GM12878 (cell line): ENCODE data around the gene MTRF1. TPM values are rescaled to one million over a fixed set of nuclear protein-coding genes. Genes with fewer than 3 reads are reported as not detected.

Experiments used
- ATAC-seq: fragments of 200-7000 bp; cut with Tn5 transposase; 3 replicates; pipeline ENCODE4 v1.9.1; 2020; ENCODE audit warnings: mild to moderate bottlenecking, moderate library complexity
- BruUV-seq: library from RNA; stranded (reverse); fragments of 400-500 nt; replicated peaks from 2 replicates; lab custom pipeline; 2021; lab: Mats Ljungman, UMichigan
- CTCF ChIA-PET: fragments of 300-600 bp; sonication (Branson Sonifier 250); formaldehyde crosslinking; extraction: SDS; loops from one replicate; lab custom pipeline; 2021; ENCODE audit warnings: inconsistent platforms; lab: Yijun Ruan, JAX
- POLR2A ChIA-PET: fragments of 350-600 bp; formaldehyde crosslinking; extraction: SDS; loops from one replicate; lab custom pipeline; 2021; ENCODE audit warnings: inconsistent platforms; lab: Charles Lee
- RAD21 ChIA-PET: fragments of 300-600 bp; sonication (Branson Sonifier 250); formaldehyde crosslinking; loops from one replicate; lab custom pipeline; 2023; ENCODE audit warnings: antibody characterized with exemption; ENCODE audit not compliant: unreplicated experiment; lab: Charles Lee
- SMC1A ChIA-PET: fragments of 300-600 bp; sonication (Branson Sonifier 250); formaldehyde crosslinking; loops from one replicate; lab custom pipeline; 2023; ENCODE audit not compliant: unreplicated experiment, uncharacterized antibody; lab: Charles Lee
- DNase-seq: peaks from one replicate; pipeline ENCODE4 v3.0.0-alpha.2; 2011; ENCODE audit warnings: low read depth, low spot score
- FAIRE-seq: peaks from 3 replicates; lab custom pipeline; 2011; peaks lifted over from hg19 to GRCh38; lab: Jason Lieb, UNC
- H2AFZ ChIP-seq: 2 replicates; pipeline ENCODE4 v1.6.0; 2011; ENCODE audit warnings: low read depth, low read length, control low read depth; ENCODE audit not compliant: control insufficient read depth
- H3K27ac ChIP-seq: 2 replicates; pipeline ENCODE4 v1.5.1; 2011; ENCODE audit warnings: control low read depth; ENCODE audit not compliant: control insufficient read depth, insufficient read depth
- H3K27me3 ChIP-seq, 2 experiments: replicated peaks in 1 of 2; 2 replicates each; pipeline versions ENCODE4 v1.6.0 to v1.6.1; 2011; ENCODE audit warnings: low read length in 1 of 2; ENCODE audit not compliant: control insufficient read depth in 2 of 2, insufficient read depth in 2 of 2
- H3K36me3 ChIP-seq, 2 experiments: 2 replicates each; pipeline ENCODE4 v1.5.1; 2011; ENCODE audit warnings: low read length in 1 of 2; ENCODE audit not compliant: control insufficient read depth in 2 of 2, insufficient read depth in 2 of 2
- H3K4me1 ChIP-seq: 2 replicates; pipeline ENCODE4 v1.6.1; 2011; ENCODE audit warnings: mild to moderate bottlenecking, low read length, moderate library complexity, mixed read lengths; ENCODE audit not compliant: control insufficient read depth, insufficient read depth
- H3K4me2 ChIP-seq: 2 replicates; pipeline ENCODE4 v1.6.0; 2011; ENCODE audit warnings: control low read depth; ENCODE audit not compliant: control insufficient read depth, insufficient read depth
- H3K4me3 ChIP-seq: fragments of 200-600 bp; sonication (generic); 2 replicates; pipeline ENCODE4 v1.5.1; 2016
- H3K79me2 ChIP-seq: 2 replicates; pipeline ENCODE4 v1.6.0; 2011; ENCODE audit warnings: low read length; ENCODE audit not compliant: control insufficient read depth, insufficient read depth
- H3K9ac ChIP-seq: 2 replicates; pipeline ENCODE4 v1.8.0; 2011; ENCODE audit warnings: low read length, control low read depth, mixed read lengths; ENCODE audit not compliant: control insufficient read depth, insufficient read depth
- H3K9me3 ChIP-seq: replicated peaks from 3 replicates; pipeline ENCODE4 v1.5.1; 2011; ENCODE audit warnings: mild to moderate bottlenecking, low read length; ENCODE audit not compliant: control insufficient read depth, insufficient read depth
- H4K20me1 ChIP-seq: 2 replicates; pipeline ENCODE4 v1.6.0; 2011; ENCODE audit not compliant: control insufficient read depth, insufficient read depth
- BMI1 ChIP-seq: fragments of 450-650 bp; IDR thresholded peaks from 2 replicates; pipeline ENCODE4 v1.6.1; 2016; ENCODE audit warnings: mild to moderate bottlenecking, moderate library complexity, borderline replicate concordance
- CBFB ChIP-seq: IDR thresholded peaks from 2 replicates; pipeline ENCODE4 v1.6.1; 2016; ENCODE audit warnings: antibody characterized with exemption, low read depth
- CEBPB ChIP-seq, 2 experiments: fragments of 150-350 bp in 1 of 2; IDR thresholded peaks; 2 replicates each; pipeline ENCODE4 v1.6.1; 2012 to 2014; ENCODE audit warnings: low read depth in 2 of 2, low read length in 2 of 2, borderline replicate concordance in 1 of 2, inconsistent platforms in 1 of 2
- ETV6 ChIP-seq, 2 experiments: fragments of 450-650 bp in 1 of 2; IDR thresholded peaks in 1 of 2; conservative IDR thresholded peaks in 1 of 2; 2 replicates each; pipeline ENCODE4 v1.6.1; 2014; ENCODE audit warnings: antibody characterized with exemption in 1 of 2, borderline replicate concordance in 1 of 2, low read depth in 1 of 2, mild to moderate bottlenecking in 1 of 2, moderate library complexity in 1 of 2
- HDAC6 ChIP-seq: fragments of 200-600 bp; sonication (generic); IDR thresholded peaks from one replicate; pipeline ENCODE4 v1.8.0; 2017; ENCODE audit warnings: antibody characterized with exemption; ENCODE audit not compliant: unreplicated experiment
- IRF4 ChIP-seq: IDR thresholded peaks from 2 replicates; pipeline ENCODE4 v1.6.1; 2011; ENCODE audit warnings: low read depth, low read length
- KDM1A ChIP-seq: fragments of 200-600 bp; sonication (generic); IDR thresholded peaks from 2 replicates; pipeline ENCODE4 v1.6.1; 2016; ENCODE audit warnings: borderline replicate concordance
- NRF1 ChIP-seq: conservative IDR thresholded peaks from 2 replicates; pipeline ENCODE4 v1.6.1; 2011; ENCODE audit warnings: mild to moderate bottlenecking, low read depth, low read length, improper control_type of control experiment
- PML ChIP-seq: IDR thresholded peaks from 2 replicates; pipeline ENCODE4 v1.6.1; 2012; ENCODE audit warnings: low read length, inconsistent platforms
- RAD51 ChIP-seq: fragments of 450-650 bp; IDR thresholded peaks from 2 replicates; pipeline ENCODE4 v1.6.1; 2016; ENCODE audit warnings: moderate library complexity, mild to moderate bottlenecking, inconsistent platforms
- RBBP5 ChIP-seq: fragments of 200-600 bp; sonication (generic); conservative IDR thresholded peaks from 2 replicates; pipeline ENCODE4 v1.6.1; 2016
- SREBF2 ChIP-seq: IDR thresholded peaks from 2 replicates; pipeline ENCODE4 v1.6.1; 2012; ENCODE audit warnings: mild to moderate bottlenecking, low read length
- SRF ChIP-seq, 2 experiments: IDR thresholded peaks; 2 replicates each; pipeline ENCODE4 v1.6.1; 2011; ENCODE audit warnings: low read depth in 2 of 2, low read length in 2 of 2, mild to moderate bottlenecking in 1 of 2, moderate library complexity in 1 of 2
- STAT3 ChIP-seq: IDR thresholded peaks from 2 replicates; pipeline ENCODE4 v1.6.1; 2011; ENCODE audit warnings: low read depth, low read length, improper control_type of control experiment
- ZBED1 ChIP-seq: IDR thresholded peaks from 2 replicates; pipeline ENCODE4 v1.6.1; 2016; ENCODE audit warnings: borderline replicate concordance
- ZNF274 ChIP-seq: IDR thresholded peaks from one replicate; pipeline ENCODE4 v1.8.0; 2011; ENCODE audit not compliant: insufficient read length, insufficient read depth
- in situ Hi-C: fragments of 300-500 bp; cut with MboI; formaldehyde crosslinking; loops from 9 replicates; pipeline ENCODE4 v1.14.3; 2018; ENCODE audit warnings: mixed read lengths
- intact Hi-C: fragments of 100-400 bp; cut with micrococcal nuclease; formaldehyde crosslinking; loops from one replicate; pipeline ENCODE4 v1.14.2; 2022; ENCODE audit not compliant: unreplicated experiment
- polyA plus RNA-seq, 11 experiments: library from polyadenylated mRNA; depleted of rRNA in 4 of 11; unstranded in 6 of 11; stranded (reverse) in 5 of 11; fragments of >200 nt; fragmentation: Nextera tagmentation in 4 of 11; fragmentation: Illumina TruSeq in 1 of 11; extraction: Ambion mirVana in 4 of 11; extraction: Trizol in 1 of 11; gene quantifications; 1 replicate in 1 of 11; 2 replicates in 10 of 11; pipeline versions ENCODE4 v1.2.1 to v1.2.3, GENCODE V29; 2011 to 2016; ENCODE audit warnings: inconsistent platforms in 2 of 11, missing spikeins in 2 of 11, low read depth in 1 of 11
- total RNA-seq, 4 experiments: library from RNA; depleted of rRNA in 3 of 4; stranded (reverse); fragments of >200 nt in 3 of 4; fragmentation: Illumina TruSeq in 1 of 4; extraction: Trizol in 1 of 4; gene quantifications; 2 replicates each; pipeline versions ENCODE4 v1.2.1 to v1.2.3, GENCODE V29; 2013 to 2021
- TF ChIP-seq, protein P1 (sequence below): IDR thresholded peaks from 2 replicates; pipeline ENCODE4 v1.6.1; 2011; ENCODE audit warnings: low read depth, mild to moderate bottlenecking, low read length, moderate library complexity, borderline replicate concordance; ENCODE audit errors: extremely low read depth
- TF ChIP-seq, protein P2 (sequence below): fragments of 450-650 bp; IDR thresholded peaks from 2 replicates; pipeline ENCODE4 v1.6.1; 2017; ENCODE audit warnings: mild to moderate bottlenecking, moderate library complexity
- TF ChIP-seq, protein P3 (sequence below): fragments of 450-650 bp; IDR thresholded peaks from 2 replicates; pipeline ENCODE4 v1.6.1; 2017; ENCODE audit warnings: low read depth, mild to moderate bottlenecking, moderate library complexity

MTRF1 gene
- total and polyA plus RNA-seq, 10 of the 15 experiments (the other 5 are each of a cell fraction or from before 2014, with no cell fraction given), result 12.1 to 33.7 (median 20.6) TPM

DNA sequence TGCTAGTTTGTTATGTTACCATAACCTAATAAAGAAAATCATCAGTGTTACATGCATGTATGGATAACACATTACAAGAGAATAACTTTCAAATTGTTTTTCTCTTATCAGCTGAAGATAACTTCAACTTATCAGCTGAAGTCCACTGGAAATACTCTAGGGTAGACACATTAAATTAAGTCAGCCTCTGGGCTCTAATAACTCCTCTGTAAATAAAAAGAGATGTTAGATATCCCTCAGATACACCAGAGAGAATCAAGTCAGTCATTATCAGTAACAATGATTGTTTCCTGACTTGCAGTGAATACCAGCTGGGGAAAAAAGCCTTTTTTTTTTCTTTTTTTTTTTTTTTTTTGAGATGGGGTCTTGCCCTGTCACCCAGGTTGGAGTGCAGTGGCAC is 67.4 kb downstream of the MTRF1 start:
- H3K36me3 ChIP-seq, result no peaks in the 10 kb centered on the region
- FAIRE-seq, result no peak
- BruUV-seq, result no TSS peak
- intact Hi-C loops, result loop anchor here (5.0 kb wide), 1 partner anchor 134 kb away; the partner anchor contains the start of gene WBP4
- TF ChIP-seq, protein P1, sequence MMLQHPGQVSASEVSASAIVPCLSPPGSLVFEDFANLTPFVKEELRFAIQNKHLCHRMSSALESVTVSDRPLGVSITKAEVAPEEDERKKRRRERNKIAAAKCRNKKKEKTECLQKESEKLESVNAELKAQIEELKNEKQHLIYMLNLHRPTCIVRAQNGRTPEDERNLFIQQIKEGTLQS, result no peak
- TF ChIP-seq STAT3, result no peak
- no peak for TF ChIP-seq SRF (IDR thresholded peaks at IDR 0.05; ENCODE audit: low read depth in 2 of 2, low read length in 2 of 2)
- no peak for TF ChIP-seq CBFB
- no peak for TF ChIP-seq BMI1
- no peak for TF ChIP-seq ZNF274
- no peak for TF ChIP-seq KDM1A
- no peak for TF ChIP-seq RBBP5
- TF ChIP-seq IRF4, result no peak
- TF ChIP-seq CEBPB (IDR thresholded peaks at IDR 0.05; ENCODE audit: borderline replicate concordance in 1 of 2, low read depth in 2 of 2, low read length in 2 of 2), result no peak
- no peak for TF ChIP-seq ZBED1
- no peak for TF ChIP-seq HDAC6
- TF ChIP-seq ETV6 (conservative IDR thresholded peaks at IDR 0.05 in 1 of 2, IDR thresholded peaks at IDR 0.05 in 1 of 2; ENCODE audit: borderline replicate concordance in 1 of 2, low read depth in 1 of 2), result no peak
- TF ChIP-seq, protein P2, sequence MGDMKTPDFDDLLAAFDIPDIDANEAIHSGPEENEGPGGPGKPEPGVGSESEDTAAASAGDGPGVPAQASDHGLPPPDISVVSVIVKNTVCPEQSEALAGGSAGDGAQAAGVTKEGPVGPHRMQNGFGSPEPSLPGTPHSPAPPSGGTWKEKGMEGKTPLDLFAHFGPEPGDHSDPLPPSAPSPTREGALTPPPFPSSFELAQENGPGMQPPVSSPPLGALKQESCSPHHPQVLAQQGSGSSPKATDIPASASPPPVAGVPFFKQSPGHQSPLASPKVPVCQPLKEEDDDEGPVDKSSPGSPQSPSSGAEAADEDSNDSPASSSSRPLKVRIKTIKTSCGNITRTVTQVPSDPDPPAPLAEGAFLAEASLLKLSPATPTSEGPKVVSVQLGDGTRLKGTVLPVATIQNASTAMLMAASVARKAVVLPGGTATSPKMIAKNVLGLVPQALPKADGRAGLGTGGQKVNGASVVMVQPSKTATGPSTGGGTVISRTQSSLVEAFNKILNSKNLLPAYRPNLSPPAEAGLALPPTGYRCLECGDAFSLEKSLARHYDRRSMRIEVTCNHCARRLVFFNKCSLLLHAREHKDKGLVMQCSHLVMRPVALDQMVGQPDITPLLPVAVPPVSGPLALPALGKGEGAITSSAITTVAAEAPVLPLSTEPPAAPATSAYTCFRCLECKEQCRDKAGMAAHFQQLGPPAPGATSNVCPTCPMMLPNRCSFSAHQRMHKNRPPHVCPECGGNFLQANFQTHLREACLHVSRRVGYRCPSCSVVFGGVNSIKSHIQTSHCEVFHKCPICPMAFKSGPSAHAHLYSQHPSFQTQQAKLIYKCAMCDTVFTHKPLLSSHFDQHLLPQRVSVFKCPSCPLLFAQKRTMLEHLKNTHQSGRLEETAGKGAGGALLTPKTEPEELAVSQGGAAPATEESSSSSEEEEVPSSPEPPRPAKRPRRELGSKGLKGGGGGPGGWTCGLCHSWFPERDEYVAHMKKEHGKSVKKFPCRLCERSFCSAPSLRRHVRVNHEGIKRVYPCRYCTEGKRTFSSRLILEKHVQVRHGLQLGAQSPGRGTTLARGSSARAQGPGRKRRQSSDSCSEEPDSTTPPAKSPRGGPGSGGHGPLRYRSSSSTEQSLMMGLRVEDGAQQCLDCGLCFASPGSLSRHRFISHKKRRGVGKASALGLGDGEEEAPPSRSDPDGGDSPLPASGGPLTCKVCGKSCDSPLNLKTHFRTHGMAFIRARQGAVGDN, result no peak
- no peak for TF ChIP-seq NRF1
- no peak for TF ChIP-seq RAD51
- TF ChIP-seq SREBF2, result no peak
- TF ChIP-seq, protein P3, sequence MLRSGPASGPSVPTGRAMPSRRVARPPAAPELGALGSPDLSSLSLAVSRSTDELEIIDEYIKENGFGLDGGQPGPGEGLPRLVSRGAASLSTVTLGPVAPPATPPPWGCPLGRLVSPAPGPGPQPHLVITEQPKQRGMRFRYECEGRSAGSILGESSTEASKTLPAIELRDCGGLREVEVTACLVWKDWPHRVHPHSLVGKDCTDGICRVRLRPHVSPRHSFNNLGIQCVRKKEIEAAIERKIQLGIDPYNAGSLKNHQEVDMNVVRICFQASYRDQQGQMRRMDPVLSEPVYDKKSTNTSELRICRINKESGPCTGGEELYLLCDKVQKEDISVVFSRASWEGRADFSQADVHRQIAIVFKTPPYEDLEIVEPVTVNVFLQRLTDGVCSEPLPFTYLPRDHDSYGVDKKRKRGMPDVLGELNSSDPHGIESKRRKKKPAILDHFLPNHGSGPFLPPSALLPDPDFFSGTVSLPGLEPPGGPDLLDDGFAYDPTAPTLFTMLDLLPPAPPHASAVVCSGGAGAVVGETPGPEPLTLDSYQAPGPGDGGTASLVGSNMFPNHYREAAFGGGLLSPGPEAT, result no peak
- TF ChIP-seq PML, result no peak
- TF ChIP-seq, all 136 proteins: peak for 0
- ATAC-seq, result no peak
- H3K4me3 ChIP-seq, result no peak overlapping the region
- CTCF ChIA-PET, result interaction anchor here (0.9 to 2.7 kb wide), 12 partner anchors 7 to 419 kb away, joined by 3 to 19 read pairs (median 4); no protein-coding TSS in a partner anchor
- H3K4me2 ChIP-seq, result no peak overlapping the region
- RAD21 ChIA-PET, result interaction anchor here (0.6 to 1.4 kb wide), 4 partner anchors 67 to 276 kb away, joined by 3 to 6 read pairs (median 4); no protein-coding TSS in a partner anchor
- no peak overlapping the region for H2AFZ ChIP-seq
- no peaks in the 10 kb centered on the region for H3K27me3 ChIP-seq
- in situ Hi-C loops, result no loop called here
- no peaks in the 10 kb centered on the region for H4K20me1 ChIP-seq
- H3K9me3 ChIP-seq, result no peaks in the 10 kb centered on the region
- POLR2A ChIA-PET, result interaction anchor here (1.2 kb wide), 1 partner anchor 9 kb away, joined by 3 read pairs; no protein-coding TSS in a partner anchor
- H3K9ac ChIP-seq, result no peak overlapping the region
- DNase-seq, result no peak
- SMC1A ChIA-PET, result interaction anchor here (0.6 to 1.3 kb wide), 7 partner anchors 9 to 139 kb away, joined by 3 to 4 read pairs (median 3); partner anchors contain the start of gene KBTBD6
- peaks cover 8% of the 10 kb centered on the region for H3K79me2 ChIP-seq
- H3K4me1 ChIP-seq, result peaks cover 8% of the 10 kb centered on the region
- H3K27ac ChIP-seq, result no peak overlapping the region
